GM10248 (cell line): ENCODE results near the gene MAP3K14.
A peak's percentile ranks its signal among the peaks of the same experiment; 100 is the strongest.

ENCODE experiments used
- CTCF ChIA-PET: fragments of 300-600 bp; sonication (Branson Sonifier 250); formaldehyde crosslinking; extraction: SDS; loops from one replicate; lab custom pipeline; 2021; ENCODE audit warnings: antibody characterized with exemption; lab: Yijun Ruan, JAX
- POLR2A ChIA-PET: fragments of 350-650 bp; sonication (Branson Sonifier 250); formaldehyde crosslinking; extraction: SDS; loops from one replicate; lab custom pipeline; 2020; ENCODE audit warnings: antibody characterized with exemption; lab: Yijun Ruan, JAX
- DNase-seq: peaks from one replicate; pipeline ENCODE4 v3.0.0; 2012; ENCODE audit errors: extremely low spot score
- TF ChIP-seq, protein P1 (sequence below): IDR thresholded peaks from 2 replicates; pipeline ENCODE4 v1.5.1; 2012; ENCODE audit warnings: mild to moderate bottlenecking, low read depth; ENCODE audit errors: extremely low read depth, missing control alignments, control extremely low read depth

Gene MAP3K14

DNA sequence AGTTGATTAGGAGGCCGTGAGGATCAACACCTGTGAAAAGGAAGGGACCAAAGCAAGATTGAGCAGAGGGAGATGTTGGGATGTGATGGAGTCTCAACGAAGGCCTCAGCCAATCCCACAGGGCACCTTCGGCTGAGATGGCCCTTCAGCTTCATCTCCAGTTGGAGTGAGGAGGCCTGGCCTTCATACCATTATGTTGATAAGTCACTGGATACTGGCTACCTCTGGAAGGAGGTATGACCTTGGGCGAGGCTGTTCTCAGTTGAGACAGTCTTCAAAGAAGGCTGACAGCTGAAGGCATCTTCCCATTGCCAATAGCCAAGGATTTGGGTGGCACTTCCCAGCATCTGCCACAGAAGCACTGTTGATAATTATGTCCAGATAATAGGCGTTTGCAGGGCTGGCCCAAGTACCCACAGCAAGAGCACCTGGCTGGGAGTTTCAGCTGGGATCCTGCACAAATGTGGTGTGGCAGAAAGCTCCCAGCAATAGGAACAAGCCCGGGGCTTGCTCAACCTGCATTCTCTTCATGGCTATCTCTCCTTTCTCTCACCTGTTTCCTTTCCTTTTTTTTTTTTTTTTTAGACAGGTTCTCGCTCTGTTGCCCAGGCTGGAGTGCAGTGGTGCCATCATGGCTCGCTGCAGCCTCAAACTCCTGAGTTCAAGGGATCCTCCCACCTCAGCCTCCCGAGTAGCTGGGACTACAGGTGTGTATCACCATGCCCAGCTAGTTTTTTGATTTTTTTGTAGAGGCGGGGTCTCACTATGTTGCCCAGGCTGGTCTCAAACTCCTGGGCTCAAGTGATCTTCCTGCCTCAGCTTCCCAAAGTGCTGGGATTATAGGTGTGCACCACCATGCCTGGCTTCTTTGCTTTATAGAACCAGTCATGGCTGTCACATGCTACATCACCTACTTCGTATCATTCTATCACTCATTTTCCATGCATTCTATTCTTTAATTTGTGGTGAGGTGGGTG is 18.2 kb upstream of the MAP3K14 start:
- TF ChIP-seq, protein P1, sequence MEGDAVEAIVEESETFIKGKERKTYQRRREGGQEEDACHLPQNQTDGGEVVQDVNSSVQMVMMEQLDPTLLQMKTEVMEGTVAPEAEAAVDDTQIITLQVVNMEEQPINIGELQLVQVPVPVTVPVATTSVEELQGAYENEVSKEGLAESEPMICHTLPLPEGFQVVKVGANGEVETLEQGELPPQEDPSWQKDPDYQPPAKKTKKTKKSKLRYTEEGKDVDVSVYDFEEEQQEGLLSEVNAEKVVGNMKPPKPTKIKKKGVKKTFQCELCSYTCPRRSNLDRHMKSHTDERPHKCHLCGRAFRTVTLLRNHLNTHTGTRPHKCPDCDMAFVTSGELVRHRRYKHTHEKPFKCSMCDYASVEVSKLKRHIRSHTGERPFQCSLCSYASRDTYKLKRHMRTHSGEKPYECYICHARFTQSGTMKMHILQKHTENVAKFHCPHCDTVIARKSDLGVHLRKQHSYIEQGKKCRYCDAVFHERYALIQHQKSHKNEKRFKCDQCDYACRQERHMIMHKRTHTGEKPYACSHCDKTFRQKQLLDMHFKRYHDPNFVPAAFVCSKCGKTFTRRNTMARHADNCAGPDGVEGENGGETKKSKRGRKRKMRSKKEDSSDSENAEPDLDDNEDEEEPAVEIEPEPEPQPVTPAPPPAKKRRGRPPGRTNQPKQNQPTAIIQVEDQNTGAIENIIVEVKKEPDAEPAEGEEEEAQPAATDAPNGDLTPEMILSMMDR: no peak
- ChIA-PET POLR2A (interaction anchor here (1.1 kb wide), 1 partner anchor 18 kb away, joined by 3 read pairs; the partner anchor contains the start of gene MAP3K14), CTCF (interaction anchor here (0.8 to 2.1 kb wide), 11 partner anchors 9 to 63 kb away, joined by 3 to 10 read pairs (median 4); partner anchors contain the start of gene MAP3K14)
- no peak for DNase-seq

DNA sequence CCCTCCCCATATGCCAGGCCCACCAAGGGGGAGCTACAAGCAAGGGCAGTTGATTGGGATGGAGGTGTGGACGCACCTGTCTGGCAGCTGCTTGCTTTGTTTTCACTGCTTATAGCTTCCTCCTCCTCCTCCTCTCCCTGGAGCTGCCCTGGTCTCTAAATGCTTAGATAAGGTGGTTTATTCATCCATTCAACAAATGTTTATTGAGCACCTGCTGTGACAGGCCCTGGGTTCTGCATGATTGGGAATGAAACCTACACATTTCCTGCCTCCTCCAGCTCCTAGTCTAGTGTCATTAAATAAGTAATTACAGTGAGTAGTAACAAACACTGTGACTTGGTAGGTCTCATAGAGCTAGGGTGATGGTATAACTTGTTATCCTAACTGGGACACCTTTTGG is 17.4 kb upstream of the MAP3K14 start:
- no peak for DNase-seq
- ChIA-PET POLR2A (interaction anchor here (0.7 to 1.1 kb wide), 2 partner anchors 17 to 18 kb away, joined by 3 read pairs; partner anchors contain the start of gene MAP3K14), CTCF (interaction anchor here (0.8 to 2.1 kb wide), 10 partner anchors 12 to 63 kb away, joined by 3 to 10 read pairs (median 4); partner anchors contain the start of gene MAP3K14)
- TF ChIP-seq, protein P1: no peak

DNA sequence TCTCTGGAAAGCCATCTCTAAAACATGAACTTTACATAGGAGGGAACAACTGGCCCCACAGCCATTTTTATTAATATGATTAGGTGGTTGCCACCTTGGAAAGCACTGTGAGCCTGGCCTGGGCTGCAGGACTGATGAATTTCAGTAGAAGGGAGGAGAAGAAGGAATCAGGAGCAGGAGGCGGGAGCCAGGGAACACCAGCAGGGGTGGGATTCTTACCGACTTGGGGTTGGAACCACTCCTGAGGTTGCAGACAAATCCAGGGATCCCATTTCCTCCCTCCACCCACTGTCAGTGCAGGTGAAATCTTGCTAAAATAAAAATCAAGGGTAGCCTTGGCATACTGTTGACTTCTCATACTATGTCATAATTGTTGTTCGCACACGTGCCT is 16.9 kb upstream of the MAP3K14 start:
- no peak for DNase-seq
- TF ChIP-seq, protein P1: no peak
- ChIA-PET CTCF (interaction anchor here (0.7 to 2.1 kb wide), 12 partner anchors 10 to 59 kb away, joined by 3 to 10 read pairs (median 4); partner anchors contain the start of gene MAP3K14), POLR2A (interaction anchor here (0.7 kb wide), 1 partner anchor 18 kb away, joined by 3 read pairs; no protein-coding TSS in a partner anchor)

DNA sequence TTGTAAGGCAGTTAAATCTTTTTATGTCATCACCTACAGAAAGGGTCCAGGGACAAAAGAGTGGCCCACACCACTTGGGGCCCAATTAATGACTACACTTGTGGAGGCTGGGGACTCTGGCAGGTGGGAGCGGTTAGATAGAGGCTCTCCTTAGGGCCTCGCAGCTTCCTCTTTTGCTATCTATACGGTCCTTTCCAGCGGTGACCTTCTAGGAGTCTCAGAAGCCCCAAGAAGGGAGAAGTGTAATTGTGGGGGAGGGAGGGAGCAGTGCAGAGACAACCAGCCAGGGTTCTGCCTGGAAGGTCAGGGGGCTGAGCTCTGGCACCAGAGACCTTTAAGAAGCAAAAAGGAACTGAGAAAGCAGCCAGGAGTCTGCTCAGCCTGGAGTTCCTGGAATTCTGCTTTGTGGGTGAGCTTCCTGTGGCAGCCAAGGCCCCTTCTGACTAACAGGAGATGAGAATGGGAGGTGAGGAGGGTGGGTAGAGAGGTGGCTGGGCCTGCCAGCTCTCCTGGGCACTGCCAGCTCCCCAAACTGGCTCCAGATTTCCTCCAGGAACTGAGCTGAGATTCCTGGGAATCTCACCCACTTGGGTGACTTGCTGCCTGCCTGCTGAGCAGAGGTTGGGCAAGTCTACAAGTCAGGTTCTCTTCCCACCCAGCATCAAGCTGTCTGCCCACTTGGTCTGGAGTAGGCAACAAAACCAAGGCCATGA is 16.3 kb upstream of the MAP3K14 start:
- ChIA-PET POLR2A (interaction anchor here (0.5 kb wide), 1 partner anchor 38 kb away, joined by 4 read pairs; no protein-coding TSS in a partner anchor), CTCF (interaction anchor here (0.7 to 1.9 kb wide), 11 partner anchors 9 to 59 kb away, joined by 3 to 10 read pairs (median 4); no protein-coding TSS in a partner anchor)
- DNase-seq: peak; percentile 72
- TF ChIP-seq, protein P1: no peak

DNA sequence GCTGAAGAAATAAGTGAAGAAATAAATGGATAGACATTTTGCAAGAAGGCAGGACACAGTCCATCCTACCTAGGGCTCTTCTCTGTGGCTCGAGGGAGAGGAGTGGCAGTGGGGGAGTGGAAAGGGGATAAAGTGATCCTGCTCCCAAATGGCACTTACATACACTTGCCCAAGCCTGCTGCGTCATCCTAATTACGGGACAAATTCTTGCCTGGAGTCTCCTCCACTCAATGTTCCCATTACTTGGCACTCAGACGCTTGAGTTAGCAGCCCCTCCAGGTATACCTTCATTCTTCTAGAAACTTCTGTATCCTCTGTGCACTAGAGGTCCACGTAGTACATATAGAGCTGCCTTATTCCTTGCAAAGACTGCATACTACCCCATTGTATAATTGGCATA is 15.7 kb upstream of the MAP3K14 start:
- TF ChIP-seq, protein P1: no peak
- POLR2A ChIA-PET: interaction anchor here (0.5 kb wide), 1 partner anchor 37 kb away, joined by 4 read pairs; no protein-coding TSS in a partner anchor
- CTCF ChIA-PET: interaction anchor here (0.8 to 1.2 kb wide), 4 partner anchors 13 to 26 kb away, joined by 3 to 4 read pairs (median 4); no protein-coding TSS in a partner anchor
- DNase-seq: no peak

DNA sequence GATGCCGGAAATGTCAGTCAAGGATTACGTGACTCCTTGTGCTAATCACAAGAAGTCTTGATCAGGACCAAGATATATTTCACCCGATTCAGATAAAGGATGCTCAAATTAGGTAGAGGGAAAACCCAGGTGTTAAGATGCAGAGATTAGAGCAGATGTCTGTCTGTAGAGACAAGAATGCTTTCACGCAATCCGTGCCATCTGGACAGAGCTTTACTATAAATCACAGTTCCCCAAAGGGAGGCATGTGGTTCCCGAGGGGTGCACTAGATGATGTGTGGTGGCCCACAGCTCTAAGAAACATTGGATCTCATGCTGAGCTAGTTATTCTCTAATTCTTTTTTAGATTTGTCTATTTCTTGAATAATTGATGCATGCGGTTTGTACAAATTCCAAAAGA is 9.8 kb upstream of the MAP3K14 start:
- TF ChIP-seq, protein P1: no peak
- CTCF ChIA-PET: interaction anchor here (1.1 to 2.3 kb wide), 9 partner anchors 10 to 59 kb away, joined by 3 to 9 read pairs (median 5); partner anchors contain the start of gene MAP3K14
- POLR2A ChIA-PET: interaction anchor here (0.6 to 2.4 kb wide), 2 partner anchors 9 to 173 kb away, joined by 6 to 10 read pairs; partner anchors contain the start of gene MAP3K14
- no peak for DNase-seq
